ENCODE measurements around the gene MAPK9.

- no peak for TF ChIP-seq POLR2A (IDR thresholded peaks at IDR 0.05)
- no peak for TF ChIP-seq CTCF (IDR thresholded peaks at IDR 0.05)
Observed at GRCh38 chr5:180233729-180234128, 58.2 kb downstream of the MAPK9 start.

Measured in adrenal gland (tissue), 5 donors.